Parathyroid adenoma (tissue), 2 donors: ENCODE data around the gene GCAT.
A peak's percentile ranks its signal among the peaks of the same experiment; 100 is the strongest.

Experiments
- H2AFZ ChIP-seq: fragments of 300-600 bp; sonication (generic); one replicate; pipeline ENCODE4 v1.7.0; 2017; ENCODE audit warnings: antibody characterized with exemption, mild to moderate bottlenecking
- H3K27ac ChIP-seq: fragments of 300-600 bp; sonication (generic); one replicate; pipeline ENCODE4 v1.7.0; 2017
- H3K27me3 ChIP-seq: fragments of 300-600 bp; sonication (generic); one replicate; pipeline ENCODE4 v1.7.0; 2017; ENCODE audit warnings: low read length; ENCODE audit not compliant: control insufficient read depth, insufficient read depth
- H3K36me3 ChIP-seq: fragments of 300-600 bp; sonication (generic); one replicate; pipeline ENCODE4 v1.7.0; 2017; ENCODE audit warnings: low read length; ENCODE audit not compliant: control insufficient read depth, insufficient read depth
- H3K4me1 ChIP-seq: fragments of 300-600 bp; sonication (generic); one replicate; pipeline ENCODE4 v1.7.0; 2017; ENCODE audit warnings: control low read depth
- H3K4me2 ChIP-seq: fragments of 300-600 bp; sonication (generic); one replicate; pipeline ENCODE4 v1.7.0; 2017; ENCODE audit warnings: low read length
- H3K4me3 ChIP-seq: fragments of 300-600 bp; sonication (generic); one replicate; pipeline ENCODE4 v1.7.0; 2017; ENCODE audit warnings: low read depth, low read length
- H3K79me2 ChIP-seq: fragments of 300-600 bp; sonication (generic); one replicate; pipeline ENCODE4 v1.7.0; 2017; ENCODE audit warnings: control low read depth
- H3K9ac ChIP-seq: fragments of 300-600 bp; sonication (generic); one replicate; pipeline ENCODE4 v1.7.0; 2017; ENCODE audit warnings: mild to moderate bottlenecking
- H3K9me3 ChIP-seq: fragments of 300-600 bp; sonication (generic); one replicate; pipeline ENCODE4 v1.7.0; 2017; ENCODE audit warnings: low read length; ENCODE audit not compliant: control insufficient read depth
- CTCF ChIP-seq: fragments of 300-600 bp; sonication (generic); IDR thresholded peaks from one replicate; pipeline ENCODE4 v1.7.0; 2017; ENCODE audit warnings: antibody characterized with exemption, mild to moderate bottlenecking
- donor health status: primary hyperparathyroidism.

GCAT gene

GRCh38 chr22:37775785-37776638, 31.7 kb upstream of the GCAT start:
- Histone ChIP-seq H3K4me1 (peaks cover 3% of the 10 kb centered on the region), H3K9ac (no peak overlapping the region), H3K79me2 (no peaks in the 10 kb centered on the region), H2AFZ (no peak overlapping the region), H3K4me3 (no peak overlapping the region), H3K27me3 (no peaks in the 10 kb centered on the region), H3K27ac (no peak overlapping the region), H3K4me2 (no peak overlapping the region), H3K36me3 (no peaks in the 10 kb centered on the region), H3K9me3 (no peaks in the 10 kb centered on the region)
- no peak for TF ChIP-seq CTCF

GRCh38 chr22:37776639-37777005, 31.1 kb upstream of the GCAT start:
- no peak for TF ChIP-seq CTCF
- H2AFZ ChIP-seq = no peak overlapping the region
- no peak overlapping the region for H3K4me3 ChIP-seq
- no peak overlapping the region for H3K27ac ChIP-seq
- H3K36me3 ChIP-seq = no peaks in the 10 kb centered on the region
- H3K27me3 ChIP-seq = no peaks in the 10 kb centered on the region
- H3K9ac ChIP-seq = no peak overlapping the region
- no peaks in the 10 kb centered on the region for H3K79me2 ChIP-seq
- H3K9me3 ChIP-seq = no peaks in the 10 kb centered on the region
- H3K4me2 ChIP-seq = no peak overlapping the region
- H3K4me1 ChIP-seq = peaks cover 3% of the 10 kb centered on the region

GRCh38 chr22:37777122-37777687, 30.5 kb upstream of the GCAT start:
- no peaks in the 10 kb centered on the region for H3K27me3 ChIP-seq
- H3K4me1 ChIP-seq = peaks cover 3% of the 10 kb centered on the region
- H3K79me2 ChIP-seq = no peaks in the 10 kb centered on the region
- H3K27ac ChIP-seq = no peak overlapping the region
- H3K4me3 ChIP-seq = peak overlapping the region; percentile 25
- no peaks in the 10 kb centered on the region for H3K36me3 ChIP-seq
- H3K4me2 ChIP-seq = peak overlapping the region; percentile 18
- H3K9ac ChIP-seq = no peak overlapping the region
- H2AFZ ChIP-seq = no peak overlapping the region
- TF ChIP-seq CTCF = no peak
- H3K9me3 ChIP-seq = no peaks in the 10 kb centered on the region

GRCh38 chr22:37778370-37779009, 29.2 kb upstream of the GCAT start:
- no peaks in the 10 kb centered on the region for H3K36me3 ChIP-seq
- H3K4me3 ChIP-seq = no peak overlapping the region
- no peak for TF ChIP-seq CTCF
- H3K27ac ChIP-seq = no peak overlapping the region
- no peaks in the 10 kb centered on the region for H3K9me3 ChIP-seq
- H3K79me2 ChIP-seq = no peaks in the 10 kb centered on the region
- H3K4me2 ChIP-seq = no peak overlapping the region
- no peaks in the 10 kb centered on the region for H3K27me3 ChIP-seq
- no peak overlapping the region for H3K9ac ChIP-seq
- H2AFZ ChIP-seq = no peak overlapping the region
- H3K4me1 ChIP-seq = peaks cover 3% of the 10 kb centered on the region
